ENCODE results near the gene SMARCA2.

Gene SMARCA2

DNA sequence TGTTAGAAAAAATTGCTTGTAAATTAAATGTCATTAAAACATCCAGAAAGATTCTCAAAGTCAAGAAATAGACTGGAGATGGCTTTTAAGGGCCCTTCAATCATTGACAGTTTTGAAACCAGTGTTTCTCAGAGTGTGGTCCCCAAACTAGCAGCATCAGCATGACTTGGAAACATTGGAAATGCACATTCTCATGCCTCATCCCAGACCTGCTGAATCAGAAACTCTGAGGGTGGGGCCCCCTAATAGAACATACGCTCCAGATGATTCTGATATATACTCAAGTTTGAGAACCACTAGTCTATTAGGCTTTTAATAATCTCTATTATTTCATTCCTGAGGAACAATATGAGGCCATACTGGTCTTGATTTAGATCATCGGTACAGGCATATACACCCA is 181.6 kb downstream of the SMARCA2 start:
- H3K9ac ChIP-seq (ENCODE audit: low read length): no peak overlapping the region
- H3K79me2 ChIP-seq (ENCODE audit: low read length): no peaks in the 10 kb centered on the region
- no peaks in the 10 kb centered on the region for H4K20me1 ChIP-seq (ENCODE audit: insufficient read depth, low read length)
- H3K4me2 ChIP-seq (ENCODE audit: low read depth, low read length): no peak overlapping the region
- DNase-seq: no peak
- peaks cover 4% of the 10 kb centered on the region; the same call in 1 of the 2 replicates for H3K36me3 ChIP-seq (replicated peaks; ENCODE audit: insufficient read depth, low read length)
- H3K4me3 ChIP-seq (ENCODE audit: low read length): no peak overlapping the region
- TF ChIP-seq EZH2phosphoT487 (IDR thresholded peaks at IDR 0.05; ENCODE audit: low read length) (no peak), EZH2 (optimal IDR thresholded peaks at IDR 0.05; ENCODE audit: low read depth, low read length) (no peak)
- TF ChIP-seq, protein P1, sequence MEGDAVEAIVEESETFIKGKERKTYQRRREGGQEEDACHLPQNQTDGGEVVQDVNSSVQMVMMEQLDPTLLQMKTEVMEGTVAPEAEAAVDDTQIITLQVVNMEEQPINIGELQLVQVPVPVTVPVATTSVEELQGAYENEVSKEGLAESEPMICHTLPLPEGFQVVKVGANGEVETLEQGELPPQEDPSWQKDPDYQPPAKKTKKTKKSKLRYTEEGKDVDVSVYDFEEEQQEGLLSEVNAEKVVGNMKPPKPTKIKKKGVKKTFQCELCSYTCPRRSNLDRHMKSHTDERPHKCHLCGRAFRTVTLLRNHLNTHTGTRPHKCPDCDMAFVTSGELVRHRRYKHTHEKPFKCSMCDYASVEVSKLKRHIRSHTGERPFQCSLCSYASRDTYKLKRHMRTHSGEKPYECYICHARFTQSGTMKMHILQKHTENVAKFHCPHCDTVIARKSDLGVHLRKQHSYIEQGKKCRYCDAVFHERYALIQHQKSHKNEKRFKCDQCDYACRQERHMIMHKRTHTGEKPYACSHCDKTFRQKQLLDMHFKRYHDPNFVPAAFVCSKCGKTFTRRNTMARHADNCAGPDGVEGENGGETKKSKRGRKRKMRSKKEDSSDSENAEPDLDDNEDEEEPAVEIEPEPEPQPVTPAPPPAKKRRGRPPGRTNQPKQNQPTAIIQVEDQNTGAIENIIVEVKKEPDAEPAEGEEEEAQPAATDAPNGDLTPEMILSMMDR (IDR thresholded peaks at IDR 0.05; ENCODE audit: low read length): no peak
- H3K27me3 ChIP-seq (replicated peaks; ENCODE audit: insufficient read depth, low read length): no peaks in the 10 kb centered on the region
- no peaks in the 10 kb centered on the region for H3F3A ChIP-seq (ENCODE audit: insufficient read depth, low read length)
- no peak overlapping the region for H2AFZ ChIP-seq (ENCODE audit: low read length)
- no peak overlapping the region for H3K27ac ChIP-seq (ENCODE audit: low read length)
- no peaks in the 10 kb centered on the region for H3K9me2 ChIP-seq (replicated peaks; ENCODE audit: insufficient read depth, low read length)
- H3K9me3 ChIP-seq (replicated peaks; ENCODE audit: insufficient read depth, low read length): no peaks in the 10 kb centered on the region
- H3K4me1 ChIP-seq (ENCODE audit: low read length): no peaks in the 10 kb centered on the region

DNA sequence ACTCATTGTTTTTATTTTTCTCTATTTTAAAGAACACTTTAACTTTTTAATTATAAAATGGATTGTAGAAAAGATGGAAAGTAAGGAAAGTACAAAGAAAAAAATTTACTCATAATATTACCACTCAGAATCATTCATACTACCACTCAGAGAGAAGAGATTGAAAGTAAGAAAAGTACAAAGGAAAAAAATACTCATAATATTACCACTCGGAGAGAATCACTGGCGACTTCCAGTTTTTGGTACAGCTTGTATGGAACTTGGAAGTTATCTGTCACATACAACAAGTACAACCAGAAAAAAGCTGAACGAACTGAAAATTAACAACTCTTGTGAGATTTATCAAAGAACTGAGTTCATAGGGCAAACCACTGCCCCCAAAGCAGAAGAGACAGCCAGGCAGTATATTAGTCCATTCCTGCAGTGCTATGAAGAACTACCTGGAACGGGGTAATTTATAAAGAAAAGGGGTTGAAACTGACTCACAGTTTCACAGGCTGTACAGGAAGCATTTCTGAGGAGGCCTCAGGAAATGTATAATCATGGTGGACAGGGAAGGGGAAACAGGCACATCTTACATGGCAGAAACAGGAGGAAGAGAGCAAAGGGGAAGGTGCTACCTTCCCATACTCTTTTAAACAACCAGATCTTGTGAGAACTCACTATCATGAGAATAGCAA is 183.9 kb downstream of the SMARCA2 start:
- H3K79me2 ChIP-seq (ENCODE audit: low read length): no peaks in the 10 kb centered on the region
- no peaks in the 10 kb centered on the region for H3F3A ChIP-seq (ENCODE audit: insufficient read depth, low read length)
- H4K20me1 ChIP-seq (ENCODE audit: insufficient read depth, low read length): no peaks in the 10 kb centered on the region
- H2AFZ ChIP-seq (ENCODE audit: low read length): no peak overlapping the region
- H3K9me2 ChIP-seq (replicated peaks; ENCODE audit: insufficient read depth, low read length): no peaks in the 10 kb centered on the region
- TF ChIP-seq EZH2phosphoT487 (IDR thresholded peaks at IDR 0.05; ENCODE audit: low read length): no peak
- TF ChIP-seq, protein P1 (IDR thresholded peaks at IDR 0.05; ENCODE audit: low read length): no peak
- no peaks in the 10 kb centered on the region for H3K36me3 ChIP-seq (replicated peaks; ENCODE audit: insufficient read depth, low read length)
- H3K27ac ChIP-seq (ENCODE audit: low read length): no peak overlapping the region
- H3K27me3 ChIP-seq (replicated peaks; ENCODE audit: insufficient read depth, low read length): no peaks in the 10 kb centered on the region
- DNase-seq: no peak
- no peaks in the 10 kb centered on the region for H3K9me3 ChIP-seq (replicated peaks; ENCODE audit: insufficient read depth, low read length)
- no peak overlapping the region for H3K4me2 ChIP-seq (ENCODE audit: low read depth, low read length)
- H3K4me3 ChIP-seq (ENCODE audit: low read length): no peak overlapping the region
- no peak overlapping the region for H3K9ac ChIP-seq (ENCODE audit: low read length)
- H3K4me1 ChIP-seq (ENCODE audit: low read length): no peaks in the 10 kb centered on the region

DNA sequence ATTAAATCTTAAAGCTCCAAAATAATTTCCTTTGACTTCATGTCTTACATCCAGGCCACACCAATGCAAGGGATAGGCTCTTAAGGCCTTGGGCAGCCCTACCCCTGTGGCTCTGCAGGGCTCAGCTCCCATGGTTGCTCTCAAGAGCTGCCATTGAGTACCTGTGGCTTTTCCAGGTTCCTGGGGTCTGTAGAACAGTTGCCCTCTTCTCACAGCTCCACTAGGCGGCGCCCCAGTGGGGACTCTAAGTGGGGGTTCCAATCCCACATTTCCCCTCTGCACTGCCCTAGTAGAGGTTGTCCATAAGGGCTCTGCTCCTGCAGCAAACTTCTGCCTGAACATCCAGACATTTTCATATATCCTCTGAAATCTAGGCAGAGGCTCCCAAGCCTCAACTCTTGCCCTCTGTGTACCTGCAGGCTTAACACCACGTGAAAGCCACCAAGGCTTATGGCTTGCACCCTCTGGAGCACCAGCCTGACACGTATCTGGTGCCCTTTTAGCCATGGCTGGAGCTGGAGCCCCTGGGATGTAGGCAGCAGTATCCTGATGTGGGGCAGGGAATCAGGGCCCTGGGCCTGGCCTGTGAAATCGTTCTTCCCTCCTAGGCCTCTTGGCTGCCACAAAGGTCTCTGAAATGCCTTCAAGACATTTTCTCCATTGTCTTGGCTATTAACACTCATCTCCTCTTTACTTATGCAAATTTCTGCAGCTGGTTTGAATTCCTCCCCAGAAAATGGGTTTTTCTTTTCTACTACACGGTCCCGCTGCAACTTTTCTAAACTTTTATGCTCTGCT is 185.1 kb downstream of the SMARCA2 start:
- H3K27ac ChIP-seq (ENCODE audit: low read length): no peak overlapping the region
- no peak for DNase-seq
- no peak overlapping the region for H3K4me2 ChIP-seq (ENCODE audit: low read depth, low read length)
- H3F3A ChIP-seq (ENCODE audit: insufficient read depth, low read length): no peaks in the 10 kb centered on the region
- no peak overlapping the region for H3K4me3 ChIP-seq (ENCODE audit: low read length)
- H3K9me3 ChIP-seq (replicated peaks; ENCODE audit: insufficient read depth, low read length): no peaks in the 10 kb centered on the region
- H4K20me1 ChIP-seq (ENCODE audit: insufficient read depth, low read length): no peaks in the 10 kb centered on the region
- no peaks in the 10 kb centered on the region for H3K27me3 ChIP-seq (replicated peaks; ENCODE audit: insufficient read depth, low read length)
- no peaks in the 10 kb centered on the region for H3K4me1 ChIP-seq (ENCODE audit: low read length)
- H3K79me2 ChIP-seq (ENCODE audit: low read length): no peaks in the 10 kb centered on the region
- H3K9me2 ChIP-seq (replicated peaks; ENCODE audit: insufficient read depth, low read length): no peaks in the 10 kb centered on the region
- H3K36me3 ChIP-seq (replicated peaks; ENCODE audit: insufficient read depth, low read length): no peaks in the 10 kb centered on the region
- TF ChIP-seq EZH2phosphoT487 (IDR thresholded peaks at IDR 0.05; ENCODE audit: low read length) (no peak), EZH2 (optimal IDR thresholded peaks at IDR 0.05; ENCODE audit: low read depth, low read length) (no peak)
- TF ChIP-seq, protein P1 (IDR thresholded peaks at IDR 0.05; ENCODE audit: low read length): no peak
- H3K9ac ChIP-seq (ENCODE audit: low read length): no peak overlapping the region
- H2AFZ ChIP-seq (ENCODE audit: low read length): no peak overlapping the region

All from MM.1S (cell line).